Ureter (tissue), 1 donor: Measurements from ENCODE around the gene ZFPM1. TPM values are rescaled to one million over a fixed set of nuclear protein-coding genes. Genes with fewer than 3 reads are reported as not detected.

Experiments used
- DNase-seq: peaks from one replicate; pipeline ENCODE4 v3.0.0-alpha.2; 2020; ENCODE audit warnings: low spot score
- total RNA-seq: library from RNA; stranded (reverse); gene quantifications from one replicate; pipeline ENCODE4 v1.2.4, GENCODE V29; 2023
- donor health status: DM: yes; HTN: yes; CAD: no.

The ZFPM1 gene
- total RNA-seq, 1 donor from 2014 or later = 13.7 TPM

- DNase-seq = no peak
Observed at GRCh38 chr16:88417684-88418476, 35.2 kb upstream of the ZFPM1 start.

GRCh38 chr16:88418869-88419268, 34.2 kb upstream of the ZFPM1 start:
- DNase-seq = no peak

DNA sequence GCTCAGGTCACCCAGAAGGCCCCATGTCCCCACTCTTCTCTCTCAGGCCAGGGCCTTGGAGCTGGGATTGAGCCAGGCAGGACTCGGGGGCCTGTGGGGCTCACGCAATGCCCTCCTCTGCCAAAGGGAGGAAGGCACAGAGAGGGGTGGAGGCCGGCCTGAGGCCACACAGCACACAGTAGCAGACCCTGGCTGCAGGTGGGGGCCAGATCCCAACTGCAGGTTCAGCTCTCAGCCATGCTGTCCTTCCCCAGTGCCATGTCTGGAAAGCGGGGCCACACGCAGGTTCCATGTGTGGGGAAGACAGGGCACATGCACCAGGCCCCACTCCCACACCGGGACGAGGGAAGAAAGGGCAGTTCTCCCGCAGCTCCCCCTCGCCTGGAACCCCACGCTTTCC, 33.3 kb upstream of the ZFPM1 start:
- DNase-seq = no peak

GRCh38 chr16:88420496-88420895, 32.6 kb upstream of the ZFPM1 start:
- no peak for DNase-seq

DNA sequence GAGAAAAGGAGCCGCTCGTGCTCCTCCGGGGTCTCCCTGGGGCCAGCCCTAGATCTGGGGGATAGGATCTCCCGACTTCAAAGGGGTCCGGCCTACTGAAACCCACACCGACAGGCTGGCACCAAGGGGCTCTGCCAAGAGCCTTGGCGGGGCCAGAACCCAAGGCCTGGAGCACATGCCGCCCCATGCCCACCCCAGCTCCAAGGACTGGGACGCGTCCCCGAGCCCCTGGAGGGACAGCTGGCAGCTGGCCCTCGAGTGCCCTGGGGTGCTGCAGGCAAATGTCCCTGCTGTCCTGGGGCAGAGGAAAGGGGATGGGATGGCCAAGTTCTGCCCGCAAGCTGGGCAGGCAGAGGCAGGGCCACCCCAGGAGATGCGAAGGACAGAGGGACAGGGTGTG, 31.8 kb upstream of the ZFPM1 start:
- DNase-seq = no peak

DNA sequence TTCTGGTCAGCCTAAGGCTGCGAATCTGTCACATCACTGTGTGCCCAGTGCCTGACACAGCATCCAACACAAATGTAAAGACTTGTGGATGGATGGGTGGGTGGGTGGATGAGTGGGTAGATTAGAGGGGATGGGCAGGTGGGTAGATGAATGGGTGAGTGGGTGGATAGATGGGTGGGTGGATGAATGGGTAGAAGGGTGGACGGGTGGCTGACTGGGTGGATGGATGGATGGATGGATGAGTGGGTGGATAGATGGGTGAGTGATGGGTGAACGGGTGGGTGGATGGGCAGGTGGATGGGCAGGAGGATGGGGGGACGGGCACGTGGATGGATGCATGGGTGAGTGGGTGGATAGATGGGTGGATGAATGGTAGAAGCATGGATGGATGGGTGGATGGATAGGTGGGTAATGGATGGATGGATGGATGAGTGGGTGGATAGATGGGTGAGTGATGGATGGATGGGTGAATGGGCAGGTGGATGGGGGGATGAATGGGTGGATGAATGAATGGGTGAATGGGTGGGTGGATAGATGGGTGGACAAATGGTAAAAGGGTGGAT, 31.1 kb upstream of the ZFPM1 start:
- DNase-seq = no peak

GRCh38 chr16:88422733-88423447, 30.2 kb upstream of the ZFPM1 start:
- no peak for DNase-seq

- no peak for DNase-seq
Observed at GRCh38 chr16:88423448-88423850, 29.6 kb upstream of the ZFPM1 start.

DNA sequence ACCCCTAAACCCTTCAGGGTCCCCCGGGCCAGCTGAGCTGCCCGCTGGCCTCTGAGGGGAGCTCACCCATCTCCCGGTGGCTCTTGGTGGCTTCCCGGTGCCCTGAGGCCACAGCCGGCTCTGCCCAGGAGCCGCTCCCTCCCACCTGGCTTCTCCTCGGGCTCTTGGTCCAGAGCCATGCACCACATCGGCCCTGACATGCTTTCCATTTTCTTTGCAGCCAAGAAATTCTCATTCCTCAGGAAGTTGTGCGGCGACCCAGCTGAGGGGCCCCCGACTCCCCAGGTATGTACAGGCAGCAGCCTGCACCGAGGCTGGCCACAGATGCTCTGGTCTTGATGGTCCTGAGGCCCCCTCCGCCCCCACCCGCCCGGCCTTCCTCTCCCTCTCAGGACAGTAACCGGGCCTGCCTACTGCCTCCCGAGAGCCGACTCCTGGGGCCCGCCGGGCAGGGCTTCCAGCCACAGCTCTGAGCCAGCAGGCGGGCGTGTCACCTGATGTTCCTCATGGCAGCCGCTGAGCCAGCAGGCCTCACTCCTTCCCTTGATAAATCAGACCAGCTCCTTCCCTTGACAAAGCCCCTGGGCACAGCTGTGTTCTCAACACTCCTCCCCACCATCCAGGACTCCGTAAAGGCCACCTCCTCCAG, 28.4 kb upstream of the ZFPM1 start:
- DNase-seq = no peak

- DNase-seq = no peak
Observed at GRCh38 chr16:88426018-88426417, 27.1 kb upstream of the ZFPM1 start.

GRCh38 chr16:88427376-88427775, 25.7 kb upstream of the ZFPM1 start:
- no peak for DNase-seq

DNA sequence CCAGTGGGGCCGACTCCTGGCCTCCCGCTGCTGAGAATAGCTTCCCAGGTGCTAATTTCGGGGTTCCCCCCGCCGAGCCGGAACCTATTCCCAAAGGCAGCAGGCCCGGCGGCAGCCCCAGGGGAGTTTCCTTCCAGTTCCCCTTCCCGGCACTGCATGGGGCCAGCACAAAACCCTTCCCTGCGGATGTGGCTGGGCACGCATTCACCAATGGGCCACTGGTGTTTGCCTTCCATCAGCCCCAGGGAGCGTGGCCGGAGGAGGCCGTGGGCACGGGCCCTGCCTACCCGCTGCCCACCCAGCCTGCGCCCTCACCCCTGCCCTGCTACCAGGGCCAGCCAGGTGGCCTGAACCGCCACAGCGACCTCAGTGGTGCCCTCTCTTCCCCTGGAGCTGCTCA, 24.9 kb upstream of the ZFPM1 start:
- no peak for DNase-seq

DNA sequence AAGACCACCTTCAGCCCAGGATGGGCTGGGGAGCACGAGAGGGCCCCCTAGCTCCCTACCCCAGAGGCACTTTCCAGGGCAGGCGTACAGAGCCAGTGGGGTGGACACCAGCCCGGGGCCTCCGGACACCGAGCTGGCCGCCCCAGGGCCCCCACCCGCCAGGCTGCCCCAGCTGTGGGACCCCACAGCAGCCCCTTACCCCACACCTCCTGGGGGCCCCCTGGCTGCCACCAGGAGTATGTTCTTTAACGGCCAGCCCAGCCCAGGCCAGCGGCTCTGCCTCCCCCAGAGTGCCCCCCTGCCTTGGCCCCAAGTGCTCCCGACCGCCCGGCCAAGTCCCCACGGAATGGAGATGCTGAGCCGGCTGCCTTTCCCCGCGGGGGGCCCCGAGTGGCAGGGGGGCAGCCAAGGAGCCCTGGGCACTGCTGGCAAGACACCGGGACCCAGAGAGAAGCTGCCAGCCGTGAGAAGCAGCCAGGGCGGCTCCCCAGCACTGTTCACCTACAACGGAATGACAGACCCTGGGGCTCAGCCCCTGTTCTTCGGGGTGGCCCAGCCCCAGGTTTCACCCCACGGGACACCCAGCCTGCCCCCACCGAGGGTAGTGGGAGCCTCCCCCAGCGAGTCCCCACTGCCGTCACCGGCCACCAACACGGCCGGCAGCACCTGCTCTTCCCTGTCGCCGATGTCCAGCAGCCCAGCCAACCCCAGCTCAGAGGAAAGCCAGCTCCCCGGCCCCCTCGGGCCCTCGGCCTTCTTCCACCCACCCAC, 24.3 kb upstream of the ZFPM1 start:
- DNase-seq = no peak

DNA sequence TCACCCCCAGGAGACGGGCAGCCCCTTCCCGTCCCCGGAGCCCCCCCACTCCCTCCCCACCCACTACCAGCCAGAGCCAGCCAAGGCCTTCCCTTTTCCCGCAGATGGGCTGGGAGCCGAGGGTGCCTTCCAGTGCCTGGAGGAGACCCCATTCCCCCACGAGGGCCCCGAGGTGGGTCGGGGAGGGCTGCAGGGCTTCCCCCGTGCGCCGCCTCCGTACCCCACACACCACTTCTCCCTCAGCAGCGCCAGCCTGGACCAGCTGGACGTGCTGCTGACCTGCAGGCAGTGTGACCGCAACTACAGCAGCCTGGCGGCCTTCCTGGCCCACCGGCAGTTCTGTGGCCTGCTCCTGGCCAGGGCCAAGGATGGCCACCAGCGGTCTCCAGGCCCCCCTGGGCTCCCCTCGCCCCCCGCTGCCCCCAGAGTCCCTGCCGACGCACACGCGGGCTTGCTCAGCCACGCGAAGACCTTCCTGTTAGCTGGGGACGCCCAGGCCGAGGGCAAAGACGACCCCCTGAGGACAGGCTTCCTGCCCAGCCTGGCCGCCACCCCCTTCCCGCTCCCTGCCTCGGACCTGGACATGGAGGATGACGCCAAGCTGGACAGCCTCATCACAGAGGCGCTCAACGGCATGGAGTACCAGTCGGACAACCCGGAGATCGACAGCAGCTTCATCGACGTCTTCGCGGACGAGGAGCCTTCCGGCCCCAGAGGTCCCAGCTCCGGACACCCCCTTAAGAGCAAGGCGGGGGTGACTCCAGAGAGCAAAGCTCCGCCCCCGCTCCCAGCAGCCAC, 23.5 kb upstream of the ZFPM1 start:
- DNase-seq = no peak

DNA sequence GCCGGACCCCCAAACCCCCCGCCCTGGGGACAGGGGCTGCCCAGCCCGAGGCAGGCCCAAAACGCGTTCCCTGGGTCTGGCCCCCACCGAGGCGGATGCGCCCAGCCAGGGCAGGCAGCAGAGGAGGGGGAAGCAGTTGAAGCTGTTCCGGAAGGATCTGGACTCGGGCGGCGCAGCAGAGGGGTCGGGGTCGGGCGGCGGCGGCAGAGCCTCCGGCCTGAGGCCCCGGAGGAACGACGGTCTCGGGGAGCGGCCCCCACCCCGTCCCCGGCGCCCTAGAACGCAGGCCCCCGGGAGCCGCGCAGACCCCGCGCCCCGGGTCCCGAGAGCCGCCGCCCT, 22.9 kb upstream of the ZFPM1 start:
- DNase-seq = no peak

DNA sequence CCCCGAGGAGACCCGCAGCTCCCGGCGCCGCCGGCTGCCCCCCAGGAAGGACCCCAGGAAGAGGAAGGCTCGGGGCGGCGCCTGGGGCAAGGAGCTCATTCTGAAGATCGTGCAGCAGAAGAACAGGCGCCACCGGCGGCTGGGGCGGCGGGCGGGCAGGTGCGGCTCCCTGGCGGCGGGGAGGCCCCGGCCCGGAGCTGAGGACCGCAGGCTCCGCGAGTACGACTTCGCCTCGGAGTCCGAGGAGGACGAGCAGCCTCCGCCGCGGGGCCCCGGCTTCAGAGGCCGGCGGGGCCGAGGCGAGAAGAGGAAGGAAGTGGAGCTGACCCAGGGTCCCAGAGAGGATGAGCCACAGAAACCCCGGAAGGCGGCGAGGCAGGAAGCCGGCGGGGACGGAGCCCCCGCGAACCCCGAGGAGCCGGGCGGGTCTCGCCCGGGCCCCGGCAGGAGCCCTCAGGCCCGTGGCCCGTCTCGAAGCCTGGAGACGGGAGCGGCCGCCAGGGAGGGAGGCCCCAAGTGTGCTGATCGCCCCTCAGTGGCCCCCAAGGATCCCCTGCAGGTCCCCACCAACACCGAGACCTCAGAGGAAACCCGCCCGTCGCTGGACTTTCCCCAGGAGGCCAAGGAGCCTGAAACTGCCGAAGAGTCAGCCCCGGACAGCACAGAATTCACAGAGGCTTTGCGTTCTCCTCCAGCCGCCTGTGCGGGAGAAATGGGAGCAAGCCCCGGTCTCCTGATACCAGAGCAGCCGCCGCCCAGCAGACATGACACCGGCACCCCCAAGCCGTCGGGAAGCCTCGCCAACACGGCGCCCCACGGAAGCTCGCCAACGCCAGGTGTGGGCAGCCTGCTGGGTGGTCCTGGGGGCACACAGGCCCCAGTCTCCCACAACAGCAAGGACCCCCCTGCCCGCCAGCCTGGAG, 22.3 kb upstream of the ZFPM1 start:
- no peak for DNase-seq

- DNase-seq = no peak
Observed at GRCh38 chr16:88431651-88432050, 21.4 kb upstream of the ZFPM1 start.

DNA sequence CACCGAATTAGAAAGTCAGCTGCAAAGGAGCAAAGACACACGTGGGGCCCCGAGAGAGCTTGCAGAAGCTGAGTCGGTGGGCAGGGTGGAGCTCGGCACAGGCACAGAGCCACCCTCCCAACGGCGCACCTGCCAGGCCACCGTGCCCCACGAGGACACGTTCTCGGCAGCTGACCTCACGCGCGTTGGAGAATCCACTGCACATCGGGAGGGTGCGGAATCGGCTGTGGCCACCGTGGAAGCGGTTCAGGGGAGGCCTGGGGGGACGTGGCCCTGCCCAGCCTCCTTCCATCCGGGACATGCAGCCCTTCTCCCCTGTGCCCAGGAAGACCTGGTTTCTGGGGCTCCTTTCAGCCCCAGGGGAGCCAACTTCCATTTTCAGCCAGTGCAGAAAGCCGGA, 20.9 kb upstream of the ZFPM1 start:
- no peak for DNase-seq

GRCh38 chr16:88432753-88433152, 20.3 kb upstream of the ZFPM1 start:
- no peak for DNase-seq
